ENCODE results near the gene LTF. TPM values are rescaled to one million over a fixed set of nuclear protein-coding genes. Genes with fewer than 3 reads are reported as not detected.

LTF gene
- total and polyA plus RNA-seq, 2 experiments from 2014 or later = 0.73 to 1.3 TPM

GRCh38 chr3:46478341-46478740 lies 13.6 kb upstream of the LTF start:
- Mint-ChIP-seq H3K4me3 (no peak overlapping the region), H3K27me3 (ENCODE audit: insufficient read depth, low read depth, poor library complexity) (peaks cover 6% of the 10 kb centered on the region), H3K4me1 (no peaks in the 10 kb centered on the region; the same call in 2 of the 3 replicates), H3K9me3 (peaks cover 12% of the 10 kb centered on the region; the same call in 2 of the 3 replicates), H3K27ac (no peak overlapping the region), H3K36me3 (ENCODE audit: low read depth) (no peaks in the 10 kb centered on the region; the same call in 2 of the 3 replicates)
- no peak for DNase-seq (ENCODE audit: low spot score)
- peaks cover 8% of the 10 kb centered on the region; the same call in 1 of the 2 replicates for H3K9me2 ChIP-seq (ENCODE audit: insufficient read depth)
- no peak overlapping the region for H3K4me3 ChIP-seq
- H3K27me3 ChIP-seq (ENCODE audit: insufficient read depth) = no peaks in the 10 kb centered on the region
- H3K79me2 ChIP-seq (replicated peaks; ENCODE audit: insufficient read depth) = no peaks in the 10 kb centered on the region
- no peak overlapping the region for H3K4me2 ChIP-seq
- H3K4me1 ChIP-seq (ENCODE audit: insufficient read depth) = no peaks in the 10 kb centered on the region
- no peak for ATAC-seq
- H3F3A ChIP-seq (replicated peaks; ENCODE audit: low read depth) = no peaks in the 10 kb centered on the region
- H3K36me3 ChIP-seq (ENCODE audit: insufficient read depth) = peaks cover 2% of the 10 kb centered on the region; the same call in 1 of the 2 replicates
- no peak overlapping the region for H2AFZ ChIP-seq
- TF ChIP-seq ZNF331 (CRISPR knock-in tag; IDR thresholded peaks at IDR 0.05; ENCODE audit: low read depth) (no peak), CREB1 (CRISPR knock-in tag; IDR thresholded peaks at IDR 0.05; ENCODE audit: low read depth) (no peak), POLR2AphosphoS5 (IDR thresholded peaks at IDR 0.05; ENCODE audit: low read depth) (no peak), STAT1 (IDR thresholded peaks at IDR 0.05; ENCODE audit: unreplicated experiment) (no peak), CTCF (conservative IDR thresholded peaks at IDR 0.05; ENCODE audit: low read depth in 2 of 2) (no peak), ETS1 (IDR thresholded peaks at IDR 0.05) (no peak), EZH2phosphoT487 (IDR thresholded peaks at IDR 0.05; ENCODE audit: unreplicated experiment) (no peak)
- no peak overlapping the region for H3K27ac ChIP-seq (ENCODE audit: low read depth)
- H4K20me1 ChIP-seq (replicated peaks; ENCODE audit: insufficient read depth) = no peaks in the 10 kb centered on the region

- Mint-ChIP-seq H3K9me3 (peaks cover 12% of the 10 kb centered on the region; the same call in 2 of the 3 replicates), H3K4me1 (no peaks in the 10 kb centered on the region; the same call in 2 of the 3 replicates), H3K27ac (no peak overlapping the region), H3K36me3 (ENCODE audit: low read depth) (no peaks in the 10 kb centered on the region; the same call in 2 of the 3 replicates), H3K4me3 (no peak overlapping the region), H3K27me3 (ENCODE audit: insufficient read depth, low read depth, poor library complexity) (peaks cover 8% of the 10 kb centered on the region)
- H3F3A ChIP-seq (replicated peaks; ENCODE audit: low read depth) = no peaks in the 10 kb centered on the region
- H3K4me2 ChIP-seq = no peak overlapping the region
- ATAC-seq = no peak
- DNase-seq (ENCODE audit: low spot score) = no peak
- H3K4me1 ChIP-seq (ENCODE audit: insufficient read depth) = no peaks in the 10 kb centered on the region
- H3K4me3 ChIP-seq = no peak overlapping the region
- H3K36me3 ChIP-seq (ENCODE audit: insufficient read depth) = peaks cover 2% of the 10 kb centered on the region; the same call in 1 of the 2 replicates
- no peaks in the 10 kb centered on the region for H4K20me1 ChIP-seq (replicated peaks; ENCODE audit: insufficient read depth)
- peaks cover 8% of the 10 kb centered on the region; the same call in 1 of the 2 replicates for H3K9me2 ChIP-seq (ENCODE audit: insufficient read depth)
- H3K27ac ChIP-seq (ENCODE audit: low read depth) = no peak overlapping the region
- H3K79me2 ChIP-seq (replicated peaks; ENCODE audit: insufficient read depth) = no peaks in the 10 kb centered on the region
- no peaks in the 10 kb centered on the region for H3K27me3 ChIP-seq (ENCODE audit: insufficient read depth)
- H2AFZ ChIP-seq = 0 out of 2 replicates have a peak overlapping the region, but pooled peaks have one; percentile 10
- TF ChIP-seq POLR2AphosphoS5 (IDR thresholded peaks at IDR 0.05; ENCODE audit: low read depth) = no peak
- TF ChIP-seq STAT1 (IDR thresholded peaks at IDR 0.05; ENCODE audit: unreplicated experiment) = no peak
- TF ChIP-seq ZNF462 (CRISPR knock-in tag; IDR thresholded peaks at IDR 0.05) = no peak
- TF ChIP-seq CREB1 (CRISPR knock-in tag; IDR thresholded peaks at IDR 0.05; ENCODE audit: low read depth) = no peak
- TF ChIP-seq EZH2phosphoT487 (IDR thresholded peaks at IDR 0.05; ENCODE audit: unreplicated experiment) = no peak
These were observed 13.1 kb upstream of the LTF start for GRCh38 chr3:46477756-46478155.
